ENCODE data around the gene PROC. TPM values are rescaled to one million over a fixed set of nuclear protein-coding genes. Genes with fewer than 3 reads are reported as not detected.

PROC gene
- total and polyA plus RNA-seq, 2 of the 4 experiments (the other 2 are of a cell fraction), result 0.07 TPM; not detected in 1

DNA sequence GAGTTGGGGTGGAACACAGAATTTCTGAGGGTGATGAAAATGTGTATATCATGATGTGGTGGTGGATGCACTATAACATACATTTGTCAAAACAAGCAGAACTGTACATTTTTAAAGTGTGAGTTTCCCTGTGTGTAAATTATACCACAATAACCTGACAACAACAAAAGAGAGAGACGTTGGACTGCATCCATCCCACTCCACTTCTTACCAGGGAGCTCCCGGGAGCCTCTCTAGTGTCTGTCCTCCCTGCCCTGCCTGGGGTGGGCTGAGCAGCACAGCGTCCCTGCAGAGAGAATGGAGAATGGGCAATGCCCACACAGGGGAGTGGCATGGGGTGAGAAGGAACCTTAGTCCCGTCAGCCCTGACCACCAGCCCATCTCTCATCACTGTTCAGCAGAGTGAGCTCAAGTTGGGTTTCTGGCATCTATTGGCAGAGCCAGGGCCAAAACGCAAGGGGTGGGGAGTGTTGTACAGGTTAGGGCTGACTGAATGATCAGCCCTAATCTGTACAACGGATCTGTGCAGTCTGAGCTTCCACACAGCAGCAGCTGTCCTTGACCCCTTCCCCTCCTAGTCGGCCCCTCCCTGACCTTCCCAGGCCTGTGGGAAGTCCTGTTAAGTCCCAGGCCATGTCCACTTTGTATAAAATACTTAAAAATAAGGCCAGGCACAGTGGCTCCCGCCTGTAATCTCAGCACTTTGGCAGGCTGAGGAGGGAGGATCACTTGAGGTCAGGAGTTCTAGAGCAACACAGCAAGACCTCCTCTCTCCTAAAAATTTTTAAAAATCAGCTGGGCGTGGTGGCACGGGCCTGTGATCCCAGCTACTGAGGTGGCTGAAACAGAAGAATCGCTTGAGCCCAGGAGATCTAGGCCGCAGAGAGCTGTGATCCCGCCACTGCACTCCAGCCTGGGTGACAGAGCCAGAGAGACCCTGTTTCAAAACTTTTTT is 3.3 kb upstream of the PROC start:
- intact Hi-C loops (cut with micrococcal nuclease), result no loop called here
- TF ChIP-seq RAD21 (IDR thresholded peaks at IDR 0.05; ENCODE audit: low read length) (no peak), NFE2L2 (IDR thresholded peaks at IDR 0.05; ENCODE audit: low read depth, low read length) (no peak), CTCF (conservative IDR thresholded peaks at IDR 0.05; ENCODE audit: low read depth, low read length) (no peak), MAFK (IDR thresholded peaks at IDR 0.05; ENCODE audit: low read depth, low read length) (no peak), POLR2A (IDR thresholded peaks at IDR 0.05; ENCODE audit: low read depth, low read length) (no peak), MXI1 (IDR thresholded peaks at IDR 0.05; ENCODE audit: borderline replicate concordance, low read depth, low read length) (no peak), CHD1 (IDR thresholded peaks at IDR 0.05; ENCODE audit: low read depth, low read length) (no peak), CEBPB (IDR thresholded peaks at IDR 0.05; ENCODE audit: low read depth, low read length) (no peak), BHLHE40 (IDR thresholded peaks at IDR 0.05; ENCODE audit: low read depth, low read length) (no peak), SMC3 (IDR thresholded peaks at IDR 0.05; ENCODE audit: low read depth, low read length) (no peak), RFX5 (IDR thresholded peaks at IDR 0.05; ENCODE audit: low read depth, low read length) (no peak), USF2 (IDR thresholded peaks at IDR 0.05; ENCODE audit: low read depth, low read length) (no peak), FOS (IDR thresholded peaks at IDR 0.05; ENCODE audit: low read depth, low read length) (no peak)
- TF ChIP-seq, protein P1, sequence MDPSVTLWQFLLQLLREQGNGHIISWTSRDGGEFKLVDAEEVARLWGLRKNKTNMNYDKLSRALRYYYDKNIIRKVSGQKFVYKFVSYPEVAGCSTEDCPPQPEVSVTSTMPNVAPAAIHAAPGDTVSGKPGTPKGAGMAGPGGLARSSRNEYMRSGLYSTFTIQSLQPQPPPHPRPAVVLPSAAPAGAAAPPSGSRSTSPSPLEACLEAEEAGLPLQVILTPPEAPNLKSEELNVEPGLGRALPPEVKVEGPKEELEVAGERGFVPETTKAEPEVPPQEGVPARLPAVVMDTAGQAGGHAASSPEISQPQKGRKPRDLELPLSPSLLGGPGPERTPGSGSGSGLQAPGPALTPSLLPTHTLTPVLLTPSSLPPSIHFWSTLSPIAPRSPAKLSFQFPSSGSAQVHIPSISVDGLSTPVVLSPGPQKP (IDR thresholded peaks at IDR 0.05; ENCODE audit: borderline replicate concordance, low read depth, low read length), result no peak

More for the DNA sequence above, 3.3 kb upstream of the PROC start:
- Histone ChIP-seq H3K27me3 (ENCODE audit: control insufficient read depth, insufficient read depth, low read length) (no peaks in the 10 kb centered on the region; the same call in 1 of the 2 replicates), H2BK5ac (ENCODE audit: low read depth, low read length, poor library complexity, severe bottlenecking) (peak overlapping the region; percentile 24), H2AK5ac (ENCODE audit: low read depth, low read length) (peak overlapping the region; percentile 90), H3K4ac (ENCODE audit: low read depth, low read length) (peak overlapping the region; percentile 86), H4K5ac (ENCODE audit: low read depth, low read length) (no peak overlapping the region; the same call in 1 of the 2 replicates), H3K56ac (ENCODE audit: extremely low read depth, insufficient read depth, low read length) (no peak overlapping the region), H2BK120ac (ENCODE audit: low read depth, low read length) (peak overlapping the region; percentile 92), H3K4me3 (ENCODE audit: insufficient read depth, low read depth, low read length) (no peak overlapping the region), H3K9me1 (ENCODE audit: insufficient read depth, low read length) (peaks cover 20% of the 10 kb centered on the region; the same call in 1 of the 2 replicates), H2AK9ac (replicated peaks; ENCODE audit: low read depth, low read length, poor library complexity) (peak overlapping the region; percentile 68), H3K23ac (ENCODE audit: low read depth, low read length) (peak overlapping the region; percentile 69; the same call in 1 of the 2 replicates), H3K36me3 (ENCODE audit: control insufficient read depth, insufficient read depth, low read length) (no peaks in the 10 kb centered on the region), H4K20me1 (ENCODE audit: insufficient read depth, low read length) (no peaks in the 10 kb centered on the region), H4K91ac (ENCODE audit: insufficient read depth, low read depth, low read length) (peak overlapping the region; percentile 62), H3K9me3 (ENCODE audit: control insufficient read depth, insufficient read depth, low read length) (no peaks in the 10 kb centered on the region), H3K4me2 (ENCODE audit: low read depth, low read length) (no peak overlapping the region), H2BK20ac (ENCODE audit: low read depth, low read length) (peak overlapping the region; percentile 86), H4K8ac (ENCODE audit: low read depth in 2 of 2, low read length in 2 of 2) (peak overlapping the region in 1 of 2 experiments; percentile 6; a peak in 1 of 4 replicates), H3K27ac (ENCODE audit: insufficient read depth, low read length) (no peak overlapping the region), H3K14ac (replicated peaks; ENCODE audit: low read depth, low read length) (peak overlapping the region; percentile 66; the same call in 1 of the 2 replicates), H2BK15ac (ENCODE audit: low read depth, low read length) (peak overlapping the region; percentile 59; the same call in 2 of the 3 replicates), H3K4me1 (ENCODE audit: control insufficient read depth, insufficient read depth, low read length) (peaks cover 16% of the 10 kb centered on the region), H3K9ac (ENCODE audit: low read depth, low read length) (no peak overlapping the region), H2AFZ (replicated peaks; ENCODE audit: low read length, poor library complexity) (peak overlapping the region; percentile 80), H3K79me1 (ENCODE audit: low read depth in 1 of 2, low read length in 2 of 2) (peaks cover 0 to 4% of the 10 kb centered on the region in 2 experiments; a peak in 1 of 4 replicates), H3K18ac (ENCODE audit: low read depth, low read length) (peak overlapping the region; percentile 45; the same call in 1 of the 2 replicates)
- ChIA-PET POLR2A (ENCODE audit: unreplicated experiment) (no interaction called here), CTCF (interaction anchor here (1.0 kb wide), 1 partner anchor 10 kb away, joined by 3 read pairs; no protein-coding TSS in a partner anchor)
- WGBS, 2 experiments (ENCODE audit: extremely low coverage in 2 of 2, insufficient read length in 1 of 2), result no CpG with 5 or more reads among the region's 13 CpGs
- DNase-seq (no peak), ATAC-seq (ENCODE audit: low read depth) (no peak)
- no TSS peak for BruUV-seq (replicated peaks)
- dilution Hi-C loops (cut with HindIII; ENCODE audit: low sequenced_read_pairs, unreplicated experiment) (no loop called here), in situ Hi-C loops (cut with MboI; ENCODE audit: low sequenced_read_pairs) (no loop called here)

Measured in IMR-90 (cell line).